Stimulated activated CD4-positive, alpha-beta T cell treated with anti-CD3 and anti-CD28 coated beads, Interleukin-12 subunit alpha, Interleukin-12 subunit beta, amount 100 ng/mL, for 48 hours (primary cell): ENCODE measurements around the gene H6PD.

Source experiments
- DNase-seq, 3 donors: peaks; one replicate each; pipeline ENCODE4 v3.0.0-alpha.2; 2020; ENCODE audit warnings: low read depth in 2 of 3, low spot score in 1 of 3

H6PD gene

DNA sequence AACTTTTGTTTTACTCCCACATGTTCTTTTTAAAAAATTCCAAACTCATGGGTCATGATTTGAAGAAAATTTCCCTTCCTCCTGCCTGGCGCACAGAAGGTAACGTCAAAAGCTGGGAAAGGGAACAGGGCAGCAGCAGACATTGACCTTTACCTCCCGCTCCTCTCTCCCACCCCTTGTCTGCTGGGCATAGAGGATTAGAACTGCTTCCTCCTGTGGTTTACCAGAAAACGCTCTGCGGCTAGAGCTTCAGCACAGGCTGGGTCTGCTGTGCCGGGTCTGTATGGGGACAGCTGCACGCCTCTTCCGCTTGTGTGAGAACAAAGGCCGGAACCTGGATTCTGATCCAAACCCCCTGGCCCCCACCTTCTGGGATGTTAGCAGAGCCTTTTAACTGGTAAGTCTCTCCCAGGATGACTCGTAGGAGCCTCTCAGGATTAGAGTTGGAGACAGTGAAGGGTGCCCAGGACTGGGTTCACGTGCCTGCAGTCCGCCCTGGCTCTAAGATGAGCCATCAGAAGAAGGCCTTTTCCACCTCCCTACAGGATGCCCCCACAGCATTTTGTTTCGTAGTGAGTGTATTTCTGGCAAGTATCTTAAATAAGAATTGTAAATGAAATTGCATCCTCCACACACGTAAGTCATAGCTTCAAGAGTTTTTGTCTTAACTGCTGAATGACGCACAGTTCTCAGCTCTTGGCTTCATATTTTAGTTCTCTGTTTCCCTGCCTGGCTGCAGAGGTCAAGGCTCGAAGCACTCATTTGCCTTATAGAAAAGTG is 5.2 kb downstream of the H6PD start:
- peak; percentile 27 to 48 (median 29) for DNase-seq

- no peak for DNase-seq
Observed at GRCh38 chr1:9240914-9241820, 6.6 kb downstream of the H6PD start.

DNA sequence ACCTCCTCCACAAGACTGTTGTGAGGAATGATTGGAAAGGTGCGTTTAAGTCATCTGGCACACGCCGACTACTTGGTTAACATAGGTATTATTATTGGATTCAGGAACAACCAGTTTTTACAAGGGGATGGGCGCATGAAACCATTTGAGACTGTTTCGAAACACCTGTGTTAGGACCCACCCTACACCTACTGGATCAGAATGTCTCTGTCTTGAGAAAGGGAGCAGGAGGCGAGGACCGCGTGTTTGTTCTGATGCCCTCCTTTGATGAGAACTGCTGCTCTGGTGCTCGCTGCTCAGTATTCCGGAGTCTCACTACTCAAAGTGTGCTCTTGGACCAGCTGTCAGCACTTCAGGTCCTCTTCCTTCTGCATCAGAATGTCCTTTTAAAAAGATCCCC is 7.3 kb downstream of the H6PD start:
- DNase-seq, result no peak

- DNase-seq, result no peak
Observed at GRCh38 chr1:9242338-9242969, 7.9 kb downstream of the H6PD start.

- DNase-seq, result no peak
Observed at GRCh38 chr1:9243066-9243739, 8.6 kb downstream of the H6PD start.

GRCh38 chr1:9244501-9245229 is 10.1 kb downstream of the H6PD start:
- DNase-seq, result no peak

DNA sequence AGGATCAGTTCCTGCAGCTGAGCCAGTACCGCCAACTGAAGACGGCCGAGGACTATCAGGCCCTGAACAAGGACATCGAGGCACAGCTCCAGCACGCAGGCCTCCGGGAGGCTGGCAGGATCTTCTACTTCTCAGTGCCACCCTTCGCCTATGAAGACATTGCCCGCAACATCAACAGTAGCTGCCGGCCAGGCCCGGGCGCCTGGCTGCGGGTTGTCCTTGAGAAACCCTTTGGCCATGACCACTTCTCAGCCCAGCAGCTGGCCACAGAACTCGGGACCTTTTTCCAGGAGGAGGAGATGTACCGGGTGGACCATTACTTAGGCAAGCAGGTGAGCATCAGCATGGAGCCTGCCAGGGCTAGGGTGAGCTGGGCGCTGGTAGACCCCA is 10.7 kb downstream of the H6PD start:
- no peak for DNase-seq

DNA sequence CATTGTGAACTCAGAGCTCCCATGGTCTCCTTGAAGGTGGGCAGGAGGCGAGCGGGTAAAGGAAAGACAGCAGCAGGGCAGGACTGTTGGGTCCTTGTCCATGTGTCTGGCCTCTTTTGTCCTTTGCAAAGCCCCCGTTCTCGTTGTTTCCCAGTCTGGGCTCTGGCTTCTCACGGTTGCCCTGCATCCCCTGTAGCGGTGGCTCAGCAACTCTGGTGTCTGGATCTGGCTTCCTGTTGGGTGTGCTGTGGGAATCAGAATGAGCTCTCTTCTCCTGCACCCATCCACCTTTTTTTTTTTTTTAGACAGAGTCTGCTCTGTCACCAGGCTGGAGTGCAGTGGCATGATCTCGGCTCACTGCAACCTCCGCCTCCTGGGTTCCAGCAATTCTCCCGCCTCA is 11.1 kb downstream of the H6PD start:
- DNase-seq, result no peak

- no peak for DNase-seq
Observed at GRCh38 chr1:9246215-9246614, 11.6 kb downstream of the H6PD start.

DNA sequence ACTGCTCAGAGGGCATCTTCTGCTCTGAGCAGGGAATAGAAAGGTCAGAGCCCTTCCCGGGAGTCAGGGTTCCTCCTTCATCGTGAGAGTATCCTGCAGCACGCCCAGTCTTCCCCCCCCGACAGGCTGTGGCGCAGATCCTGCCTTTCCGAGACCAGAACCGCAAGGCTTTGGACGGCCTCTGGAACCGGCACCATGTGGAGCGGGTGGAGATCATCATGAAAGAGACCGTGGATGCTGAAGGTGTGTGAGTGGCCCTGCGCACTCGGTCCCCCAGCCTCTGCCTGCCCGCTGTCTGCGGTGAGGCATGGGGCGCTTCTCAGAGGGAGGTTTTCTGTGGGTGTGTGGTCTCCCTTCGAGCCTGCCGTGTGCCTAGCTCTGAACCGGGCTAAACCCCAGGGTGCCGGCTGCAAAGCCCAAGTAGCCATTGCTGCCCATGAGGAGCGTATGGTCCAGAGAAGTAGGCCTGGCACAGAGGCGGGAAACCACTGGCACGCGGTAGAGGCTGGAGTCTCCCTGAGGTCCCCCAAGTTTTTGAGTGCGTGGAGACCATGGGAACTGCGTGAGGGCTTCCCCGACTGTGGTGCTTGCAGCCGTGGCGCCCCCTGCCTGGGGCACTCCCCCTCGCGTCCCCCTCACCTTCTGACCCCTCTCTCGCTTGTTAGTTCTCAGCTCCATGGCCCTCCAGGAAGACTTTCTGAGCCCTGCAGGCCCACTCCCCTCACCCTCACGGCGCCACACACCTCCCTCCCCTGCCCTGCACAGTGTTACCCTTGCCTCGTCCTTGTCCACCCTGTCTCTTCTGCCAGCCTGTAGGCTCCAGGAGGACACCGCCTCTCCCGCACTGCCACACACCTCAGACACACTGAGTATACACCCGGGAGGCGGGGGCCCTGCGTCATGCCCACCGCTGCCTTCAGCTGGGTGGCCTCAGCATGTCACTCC is 12.5 kb downstream of the H6PD start:
- DNase-seq, result no peak

DNA sequence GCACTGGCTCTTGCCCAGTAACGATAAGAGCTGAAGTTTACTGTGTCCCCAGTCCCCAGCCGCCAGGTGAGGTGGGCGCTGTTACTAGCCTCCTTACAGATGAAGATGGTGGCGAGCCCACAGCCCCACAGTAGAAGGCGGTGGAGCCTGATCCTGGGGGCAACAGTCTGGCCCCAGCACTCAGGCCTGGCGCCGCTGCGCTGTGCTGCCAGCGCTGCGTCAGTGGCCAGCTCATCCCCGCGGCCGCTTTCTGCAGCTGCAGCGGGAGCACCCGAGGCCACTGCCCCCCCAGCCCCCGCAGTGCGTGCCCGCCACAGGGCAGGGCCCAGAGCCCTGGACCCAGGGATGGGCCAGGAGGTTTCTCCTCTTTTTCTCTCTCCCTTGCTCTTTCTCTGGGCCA is 13.3 kb downstream of the H6PD start:
- DNase-seq, result no peak

- no peak for DNase-seq
Observed at GRCh38 chr1:9248341-9249262, 14.0 kb downstream of the H6PD start.

DNA sequence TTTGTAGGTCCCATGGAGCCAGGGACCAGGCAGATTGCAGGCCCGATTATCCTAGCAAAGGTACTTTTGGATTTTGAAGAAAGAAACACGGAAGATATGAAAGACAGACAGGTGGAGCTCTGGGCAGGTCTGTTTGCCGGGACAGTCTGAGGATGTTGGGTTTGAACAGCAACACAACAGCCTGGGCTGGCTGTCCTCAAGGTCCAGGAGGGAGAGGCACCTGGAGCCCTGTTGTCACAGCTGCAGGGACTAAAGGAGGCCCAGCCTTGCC is 14.6 kb downstream of the H6PD start:
- no peak for DNase-seq

- peak; percentile 26 to 50 (median 34) for DNase-seq
Observed at GRCh38 chr1:9249534-9250410, 15.2 kb downstream of the H6PD start.

DNA sequence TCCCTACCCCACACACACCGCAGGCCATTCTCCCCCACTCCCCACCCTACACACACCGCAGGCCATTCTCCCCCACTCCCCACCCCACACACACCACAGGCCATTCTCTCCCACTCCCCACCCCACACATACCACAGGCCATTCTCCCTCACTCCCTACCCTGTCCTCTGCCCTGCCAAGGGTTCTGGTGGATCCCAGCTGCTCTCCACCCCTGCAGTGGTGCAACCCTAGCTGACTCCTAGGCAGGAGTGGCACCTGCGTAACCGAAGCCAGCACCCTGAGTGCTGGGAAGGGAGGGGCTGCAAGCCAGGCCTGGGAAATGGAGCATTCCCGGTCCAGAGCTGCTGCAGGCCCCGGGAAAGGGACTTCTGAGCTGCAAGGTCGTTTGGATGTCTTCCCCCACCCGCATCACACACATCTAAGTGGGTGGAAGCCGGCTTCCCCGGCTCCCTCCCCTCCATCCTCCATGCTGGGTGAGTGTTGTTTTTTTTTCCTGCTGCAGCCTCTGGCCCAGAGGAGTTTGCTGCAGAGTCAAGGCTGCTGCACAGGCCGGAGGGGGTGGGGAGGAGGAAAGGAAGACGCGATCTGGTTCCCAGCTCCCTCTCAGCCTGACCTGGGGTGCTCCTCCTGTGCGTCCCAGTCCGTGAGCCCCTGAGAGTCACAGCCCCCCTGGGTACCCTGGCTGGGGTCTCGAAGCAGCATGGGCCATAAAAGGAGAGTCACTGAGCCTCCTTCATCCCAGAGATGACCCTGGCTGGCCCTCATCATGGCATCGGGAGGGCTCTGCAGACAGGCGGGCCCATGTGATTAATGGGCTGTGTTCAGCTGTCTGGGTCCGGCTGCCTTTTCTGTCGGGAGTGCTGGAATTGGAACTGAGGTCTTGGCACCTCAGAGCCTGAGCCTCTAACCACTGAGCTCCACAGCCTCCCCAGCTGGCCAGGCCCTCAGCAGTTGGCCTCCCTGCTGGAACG is 16.1 kb downstream of the H6PD start:
- DNase-seq, result no peak

- DNase-seq, result no peak
Observed at GRCh38 chr1:9251501-9251900, 16.9 kb downstream of the H6PD start.

DNA sequence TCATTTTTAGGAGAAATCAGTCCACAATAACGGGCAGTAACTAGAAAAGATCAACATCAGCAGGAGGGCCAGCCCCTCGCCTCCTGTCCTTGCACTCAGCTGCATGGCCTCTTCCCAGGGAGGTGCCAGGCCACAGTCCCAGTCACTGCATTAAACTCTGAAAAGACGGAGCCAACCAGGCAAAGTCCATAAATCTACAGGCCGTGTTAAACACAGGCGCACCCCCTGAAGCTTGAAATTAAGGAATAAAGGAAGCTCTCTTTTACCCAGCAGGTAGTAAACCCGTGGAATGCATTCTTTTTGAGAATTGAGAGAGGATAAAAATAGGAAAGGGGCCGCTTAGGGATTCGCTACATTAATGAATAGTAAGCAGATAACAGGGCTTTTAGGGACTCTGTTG is 18.4 kb downstream of the H6PD start:
- no peak for DNase-seq
